Measurements from ENCODE around the gene LY9. TPM values are rescaled to one million over a fixed set of nuclear protein-coding genes. Genes with fewer than 3 reads are reported as not detected.

Gene LY9
- total RNA-seq, 2 donors from 2014 or later = 5.2 to 9.7 TPM

- H3K27ac Mint-ChIP-seq = no peak overlapping the region
- H3K36me3 Mint-ChIP-seq = peaks cover 6 to 32% of the 10 kb centered on the region in 2 donors
- DNase-seq (ENCODE audit: low spot score in 2 of 2) (no peak), ATAC-seq (no peak)
- H3K9me3 Mint-ChIP-seq = peaks cover 0 to 23% of the 10 kb centered on the region in 2 donors
Measured at GRCh38 chr1:160810486-160810885, 14.5 kb downstream of the LY9 start.

- DNase-seq (ENCODE audit: low spot score in 2 of 2) (no peak), ATAC-seq (peak in 1 of 2 donors; percentile 24)
- peaks cover 3 to 25% of the 10 kb centered on the region in 2 donors for H3K36me3 Mint-ChIP-seq
- H3K9me3 Mint-ChIP-seq = peaks cover 0 to 19% of the 10 kb centered on the region in 2 donors
- no peak overlapping the region for H3K27ac Mint-ChIP-seq
Measured at GRCh38 chr1:160811147-160811546, 15.2 kb downstream of the LY9 start.

GRCh38 chr1:160813215-160813614 is 17.2 kb downstream of the LY9 start:
- peak overlapping the region in 1 of 2 donors; percentile 10 for H3K27ac Mint-ChIP-seq
- ATAC-seq (peak; percentile 83 to 97), DNase-seq (ENCODE audit: low spot score in 2 of 2) (no peak)
- peaks cover 0 to 7% of the 10 kb centered on the region in 2 donors for H3K9me3 Mint-ChIP-seq
- H3K36me3 Mint-ChIP-seq = peaks cover 0 to 11% of the 10 kb centered on the region in 2 donors

GRCh38 chr1:160814316-160814715 is 18.3 kb downstream of the LY9 start:
- ATAC-seq = no peak
- H3K36me3 Mint-ChIP-seq = peaks cover 0 to 11% of the 10 kb centered on the region in 2 donors
- H3K27ac Mint-ChIP-seq = no peak overlapping the region
- peaks cover 0 to 7% of the 10 kb centered on the region in 2 donors for H3K9me3 Mint-ChIP-seq
- no peak for DNase-seq (ENCODE audit: low spot score in 2 of 2)

- Mint-ChIP-seq H3K36me3 (peaks cover 0 to 11% of the 10 kb centered on the region in 2 donors), H3K9me3 (peaks cover 0 to 7% of the 10 kb centered on the region in 2 donors), H3K27ac (no peak overlapping the region)
- no peak for DNase-seq (ENCODE audit: low spot score in 2 of 2)
- no peak for ATAC-seq
Measured at GRCh38 chr1:160814856-160815255, 18.9 kb downstream of the LY9 start.

GRCh38 chr1:160818207-160818937 is 22.4 kb downstream of the LY9 start:
- no peaks in the 10 kb centered on the region for H3K9me3 Mint-ChIP-seq
- DNase-seq (ENCODE audit: low spot score in 2 of 2) = no peak
- no peak for ATAC-seq
- no peaks in the 10 kb centered on the region for H3K36me3 Mint-ChIP-seq
- H3K27ac Mint-ChIP-seq = peak overlapping the region in 1 of 2 donors; percentile 81

- ATAC-seq (no peak), DNase-seq (ENCODE audit: low spot score in 2 of 2) (no peak)
- Mint-ChIP-seq H3K36me3 (no peaks in the 10 kb centered on the region), H3K9me3 (no peaks in the 10 kb centered on the region), H3K27ac (peak overlapping the region; percentile 42 to 47)
Measured at GRCh38 chr1:160819186-160819585, 23.2 kb downstream of the LY9 start.

- peak overlapping the region in 1 of 2 donors; percentile 27 for H3K27ac Mint-ChIP-seq
- no peaks in the 10 kb centered on the region for H3K9me3 Mint-ChIP-seq
- DNase-seq (ENCODE audit: low spot score in 2 of 2) = no peak
- no peak for ATAC-seq
- no peaks in the 10 kb centered on the region for H3K36me3 Mint-ChIP-seq
Measured at GRCh38 chr1:160821627-160822026, 25.7 kb downstream of the LY9 start.

GRCh38 chr1:160823296-160823695 is 27.3 kb downstream of the LY9 start:
- H3K36me3 Mint-ChIP-seq = no peaks in the 10 kb centered on the region
- DNase-seq (ENCODE audit: low spot score in 2 of 2) (no peak), ATAC-seq (no peak)
- no peaks in the 10 kb centered on the region for H3K9me3 Mint-ChIP-seq
- no peak overlapping the region for H3K27ac Mint-ChIP-seq

GRCh38 chr1:160826546-160826945 is 30.6 kb downstream of the LY9 start:
- ATAC-seq = no peak
- Mint-ChIP-seq H3K9me3 (no peaks in the 10 kb centered on the region), H3K27ac (no peak overlapping the region), H3K36me3 (no peaks in the 10 kb centered on the region)
- DNase-seq (ENCODE audit: low spot score in 2 of 2) = no peak

- ATAC-seq (no peak), DNase-seq (ENCODE audit: low spot score in 2 of 2) (no peak)
- Mint-ChIP-seq H3K9me3 (no peaks in the 10 kb centered on the region), H3K27ac (peak overlapping the region; percentile 4 to 48), H3K36me3 (no peaks in the 10 kb centered on the region)
Measured at GRCh38 chr1:160827418-160827817, 31.4 kb downstream of the LY9 start.

GRCh38 chr1:160829766-160830165 is 33.8 kb downstream of the LY9 start:
- DNase-seq (ENCODE audit: low spot score in 2 of 2) (no peak), ATAC-seq (no peak)
- H3K27ac Mint-ChIP-seq = peak overlapping the region in 1 of 2 donors; percentile 57
- H3K36me3 Mint-ChIP-seq = no peaks in the 10 kb centered on the region
- no peaks in the 10 kb centered on the region for H3K9me3 Mint-ChIP-seq

GRCh38 chr1:160830321-160831153 is 34.6 kb downstream of the LY9 start:
- Mint-ChIP-seq H3K27ac (peak overlapping the region in 1 of 2 donors; percentile 53), H3K9me3 (no peaks in the 10 kb centered on the region), H3K36me3 (no peaks in the 10 kb centered on the region)
- DNase-seq (ENCODE audit: low spot score in 2 of 2) (peak in 1 of 2 donors; percentile 86), ATAC-seq (peak; percentile 81 to 91)

- peak overlapping the region in 1 of 2 donors; percentile 18 for H3K27ac Mint-ChIP-seq
- peak in 1 of 2 donors; percentile 58 for DNase-seq (ENCODE audit: low spot score in 2 of 2)
- no peak for ATAC-seq
- H3K9me3 Mint-ChIP-seq = no peaks in the 10 kb centered on the region
- no peaks in the 10 kb centered on the region for H3K36me3 Mint-ChIP-seq
Measured at GRCh38 chr1:160834945-160835565, 39.1 kb downstream of the LY9 start.

- no peaks in the 10 kb centered on the region for H3K36me3 Mint-ChIP-seq
- H3K9me3 Mint-ChIP-seq = no peaks in the 10 kb centered on the region
- no peak for DNase-seq (ENCODE audit: low spot score in 2 of 2)
- no peak for ATAC-seq
- H3K27ac Mint-ChIP-seq = peak overlapping the region in 1 of 2 donors; percentile 60
Measured at GRCh38 chr1:160835751-160836150, 39.8 kb downstream of the LY9 start.

- no peaks in the 10 kb centered on the region for H3K36me3 Mint-ChIP-seq
- no peak for ATAC-seq
- H3K9me3 Mint-ChIP-seq = no peaks in the 10 kb centered on the region
- no peak for DNase-seq (ENCODE audit: low spot score in 2 of 2)
- peak overlapping the region; percentile 60 to 92 for H3K27ac Mint-ChIP-seq
Measured at GRCh38 chr1:160836561-160836960, 40.6 kb downstream of the LY9 start.

- no peaks in the 10 kb centered on the region for H3K9me3 Mint-ChIP-seq
- no peak for ATAC-seq
- H3K36me3 Mint-ChIP-seq = no peaks in the 10 kb centered on the region
- DNase-seq (ENCODE audit: low spot score in 2 of 2) = no peak
- H3K27ac Mint-ChIP-seq = peak overlapping the region; percentile 60 to 92
Measured at GRCh38 chr1:160836981-160837557, 41.1 kb downstream of the LY9 start.
